ENCODE measurements around the gene VTCN1.

- TF ChIP-seq POLR2AphosphoS5 (IDR thresholded peaks at IDR 0.05) = no peak
- TF ChIP-seq CTCF (IDR thresholded peaks at IDR 0.05) = no peak
- no peak for TF ChIP-seq POLR2A (IDR thresholded peaks at IDR 0.05)
These were observed 67.6 kb downstream of the VTCN1 start for GRCh38 chr1:117143172-117143571.
